GM23338 (cell line): ENCODE results near the gene NRN1L. TPM values are rescaled to one million over a fixed set of nuclear protein-coding genes. Genes with fewer than 3 reads are reported as not detected.

Source experiments
- ATAC-seq: fragments of 200-7000 bp; cut with Tn5 transposase; 3 replicates; pipeline ENCODE4 v1.9.1; 2020
- DNase-seq: peaks from one replicate; pipeline ENCODE4 v3.0.0-alpha.2; 2015; ENCODE audit warnings: low spot score
- H2AFZ ChIP-seq: fragments of 200-600 bp; sonication (generic); 2 replicates; pipeline ENCODE4 v1.8.0; 2016; ENCODE audit warnings: antibody characterized with exemption, mild to moderate bottlenecking, moderate library complexity
- H3F3A ChIP-seq: fragments of 200-600 bp; sonication (generic); replicated peaks from 2 replicates; pipeline ENCODE4 v1.8.0; 2017; ENCODE audit warnings: antibody characterized with exemption, mixed run types, low read depth
- H3K27ac ChIP-seq: fragments of 200-600 bp; sonication (generic); 2 replicates; pipeline ENCODE4 v1.6.1; 2016; ENCODE audit warnings: low read depth
- H3K27me3 ChIP-seq: fragments of 200-600 bp; sonication (generic); 2 replicates; pipeline ENCODE4 v1.8.0; 2016; ENCODE audit warnings: mild to moderate bottlenecking, mixed run types, moderate library complexity; ENCODE audit not compliant: insufficient read depth
- H3K36me3 ChIP-seq: fragments of 200-600 bp; sonication (generic); 2 replicates; pipeline ENCODE4 v1.8.0; 2016; ENCODE audit warnings: mild to moderate bottlenecking; ENCODE audit not compliant: insufficient read depth
- H3K4me1 ChIP-seq: fragments of 200-600 bp; sonication (generic); 2 replicates; pipeline ENCODE4 v1.8.0; 2016; ENCODE audit warnings: mild to moderate bottlenecking, moderate library complexity; ENCODE audit not compliant: insufficient read depth
- H3K4me2 ChIP-seq: fragments of 200-600 bp; sonication (generic); 2 replicates; pipeline ENCODE4 v1.7.1; 2017; ENCODE audit warnings: mixed run types
- H3K4me3 ChIP-seq: fragments of 200-600 bp; sonication (generic); 2 replicates; pipeline ENCODE4 v1.6.1; 2016; ENCODE audit warnings: mixed run types
- H3K79me2 ChIP-seq: fragments of 200-600 bp; sonication (generic); replicated peaks from 2 replicates; pipeline ENCODE4 v1.8.0; 2017; ENCODE audit warnings: mild to moderate bottlenecking; ENCODE audit not compliant: insufficient read depth
- H3K9me2 ChIP-seq: fragments of 200-600 bp; sonication (generic); 2 replicates; pipeline ENCODE4 v1.8.0; 2017; ENCODE audit not compliant: insufficient read depth
- H4K20me1 ChIP-seq: fragments of 200-600 bp; sonication (generic); replicated peaks from 2 replicates; pipeline ENCODE4 v1.8.0; 2017; ENCODE audit warnings: mild to moderate bottlenecking; ENCODE audit not compliant: insufficient read depth
- H3K27ac Mint-ChIP-seq: 2 replicates; pipeline ENCODE4 v1.8.0; 2020; ENCODE audit warnings: inconsistent platforms, mild to moderate bottlenecking, moderate library complexity, mixed read lengths
- H3K27me3 Mint-ChIP-seq: 3 replicates; pipeline ENCODE4 v1.8.0; 2022; ENCODE audit warnings: low read depth, mild to moderate bottlenecking, moderate library complexity, mixed read lengths, inconsistent platforms; ENCODE audit not compliant: insufficient read depth, poor library complexity
- H3K36me3 Mint-ChIP-seq: 3 replicates; pipeline ENCODE4 v1.8.0; 2021; ENCODE audit warnings: low read depth, mild to moderate bottlenecking, inconsistent platforms, moderate library complexity, mixed read lengths
- H3K4me1 Mint-ChIP-seq: 3 replicates; pipeline ENCODE4 v1.8.0; 2020; ENCODE audit warnings: mild to moderate bottlenecking, inconsistent platforms, mixed read lengths
- H3K4me3 Mint-ChIP-seq: 3 replicates; pipeline ENCODE4 v1.8.0; 2021; ENCODE audit warnings: moderate library complexity, mild to moderate bottlenecking, inconsistent platforms, mixed read lengths
- H3K9me3 Mint-ChIP-seq: 3 replicates; pipeline ENCODE4 v1.8.0; 2020; ENCODE audit warnings: moderate library complexity, mild to moderate bottlenecking, inconsistent platforms, mixed read lengths
- CREB1 ChIP-seq: fragments of 250-450 bp; sonication (Bioruptor Pico); IDR thresholded peaks from 2 replicates; pipeline ENCODE4 v1.5.0; 2020; ENCODE audit warnings: low read depth, mild to moderate bottlenecking, moderate library complexity
- EZH2phosphoT487 ChIP-seq: fragments of 200-600 bp; sonication (generic); IDR thresholded peaks from one replicate; pipeline ENCODE4 v1.8.1; 2018; ENCODE audit warnings: antibody characterized with exemption; ENCODE audit not compliant: unreplicated experiment
- NANOG ChIP-seq: IDR thresholded peaks from 2 replicates; pipeline ENCODE4 v1.6.1; 2016; ENCODE audit warnings: antibody characterized with exemption, borderline replicate concordance
- POLR2AphosphoS5 ChIP-seq: IDR thresholded peaks from 2 replicates; pipeline ENCODE4 v1.6.1; 2016; ENCODE audit warnings: antibody characterized with exemption, low read depth
- STAT1 ChIP-seq: IDR thresholded peaks from one replicate; pipeline ENCODE4 v1.6.1; 2016; ENCODE audit warnings: antibody characterized with exemption; ENCODE audit not compliant: unreplicated experiment
- ZNF114 ChIP-seq: fragments of 250-450 bp; sonication (Bioruptor Pico); IDR thresholded peaks from 2 replicates; pipeline ENCODE4 v1.5.0; 2020; ENCODE audit warnings: mild to moderate bottlenecking, moderate library complexity
- ZNF462 ChIP-seq: fragments of 250-450 bp; sonication (Bioruptor Pico); IDR thresholded peaks from 2 replicates; pipeline ENCODE4 v1.5.0; 2020; ENCODE audit warnings: mild to moderate bottlenecking, moderate library complexity
- polyA plus RNA-seq: library from polyadenylated mRNA; unstranded; fragments of >200 nt; fragmentation: Nextera tagmentation; extraction: Ambion mirVana; gene quantifications from 2 replicates; pipeline ENCODE4 v1.2.1, GENCODE V29; 2016
- total RNA-seq: library from RNA; depleted of rRNA; stranded (reverse); fragments of >200 nt; shearing (Covaris generic); gene quantifications from 2 replicates; pipeline ENCODE4 v1.2.3, GENCODE V29; 2014
- TF ChIP-seq, protein P1 (sequence below): IDR thresholded peaks from one replicate; pipeline ENCODE4 v1.6.1; 2018; ENCODE audit warnings: antibody characterized with exemption; ENCODE audit not compliant: unreplicated experiment
- TF ChIP-seq, protein P2 (sequence below), 2 experiments: fragments of 200-600 bp in 1 of 2; sonication (generic) in 1 of 2; conservative IDR thresholded peaks; 2 replicates each; pipeline versions ENCODE4 v1.5.1 to v1.6.1; 2016 to 2017; ENCODE audit warnings: antibody characterized with exemption in 2 of 2, low read depth in 2 of 2, mild to moderate bottlenecking in 2 of 2, moderate library complexity in 1 of 2

NRN1L gene
- total and polyA plus RNA-seq, 2 experiments from 2014 or later: 14.0 to 26.1 TPM

DNA sequence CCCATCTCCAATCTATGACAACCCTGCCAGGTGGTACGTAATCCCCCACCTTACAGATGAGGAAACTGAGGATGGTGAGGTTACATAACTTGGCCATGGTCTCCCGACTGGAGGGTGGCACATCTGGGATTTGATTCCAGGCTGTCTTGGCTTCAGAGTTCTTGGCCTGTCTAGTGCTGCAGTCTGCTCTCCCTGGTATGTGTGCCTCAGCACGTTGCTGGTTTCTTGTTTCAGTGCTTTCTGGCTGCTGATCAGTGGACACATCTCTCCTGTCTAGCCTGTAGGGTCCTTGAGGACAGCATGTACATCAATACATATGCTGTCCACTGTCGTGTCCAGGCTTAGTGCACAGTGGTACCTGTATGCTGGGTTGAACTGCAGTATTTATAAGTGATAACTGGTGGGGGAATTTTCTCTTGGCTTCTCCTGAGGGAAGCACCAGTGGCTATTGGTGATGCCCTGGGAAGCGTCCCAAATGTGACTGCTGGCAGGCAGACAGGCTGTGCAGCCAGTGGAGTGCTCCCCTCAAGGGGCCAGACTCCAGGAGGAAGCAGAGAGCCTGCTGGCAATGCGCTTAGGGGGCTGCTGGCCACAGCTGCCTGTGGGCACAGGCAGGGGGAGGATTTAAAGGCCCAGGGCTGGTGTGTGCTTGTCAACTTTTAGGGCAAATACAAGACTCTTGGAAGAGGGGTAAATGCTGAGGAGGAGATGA, 32.6 kb downstream of the NRN1L start (continued):
- TF ChIP-seq ZNF462 (CRISPR knock-in tag): no peak

DNA sequence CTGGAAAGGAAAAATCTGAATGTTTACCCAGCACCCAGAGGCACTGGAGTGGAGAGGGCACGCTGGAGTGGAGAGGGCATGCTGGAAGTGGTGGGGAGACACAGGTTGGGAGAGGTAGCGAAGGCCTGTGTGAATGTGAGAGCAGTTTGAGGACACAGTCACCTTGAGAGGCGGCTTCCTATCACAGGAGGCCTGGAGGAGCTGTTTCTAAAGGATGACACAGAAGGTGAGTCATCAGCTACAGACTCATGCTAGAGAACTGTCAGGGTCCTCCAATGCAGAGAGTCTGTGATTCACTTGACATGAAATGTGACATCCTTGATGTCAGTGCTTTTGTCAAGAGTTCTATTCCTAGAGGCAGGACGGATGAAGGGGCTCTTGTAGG, 33.2 kb downstream of the NRN1L start:
- Histone ChIP-seq H4K20me1 (no peaks in the 10 kb centered on the region; the same call in 1 of the 2 replicates), H3K79me2 (no peaks in the 10 kb centered on the region), H3K4me2 (no peak overlapping the region), H3K9me2 (no peaks in the 10 kb centered on the region), H3K4me1 (peaks cover 18% of the 10 kb centered on the region), H3K4me3 (no peak overlapping the region), H3K27ac (no peak overlapping the region), H3F3A (no peaks in the 10 kb centered on the region), H2AFZ (no peak overlapping the region), H3K27me3 (no peaks in the 10 kb centered on the region), H3K36me3 (no peaks in the 10 kb centered on the region)
- Mint-ChIP-seq H3K36me3 (peaks cover 4% of the 10 kb centered on the region; the same call in 2 of the 3 replicates), H3K4me3 (no peak overlapping the region; the same call in 2 of the 3 replicates), H3K9me3 (no peaks in the 10 kb centered on the region), H3K27me3 (peaks cover 3% of the 10 kb centered on the region), H3K27ac (peak overlapping the region; percentile 26), H3K4me1 (peaks cover 29% of the 10 kb centered on the region)
- DNase-seq (no peak), ATAC-seq (no peak)
- TF ChIP-seq STAT1 (no peak), POLR2AphosphoS5 (no peak), ZNF114 (CRISPR knock-in tag) (no peak), EZH2phosphoT487 (no peak), CREB1 (no peak), NANOG (no peak)
- TF ChIP-seq, protein P1, sequence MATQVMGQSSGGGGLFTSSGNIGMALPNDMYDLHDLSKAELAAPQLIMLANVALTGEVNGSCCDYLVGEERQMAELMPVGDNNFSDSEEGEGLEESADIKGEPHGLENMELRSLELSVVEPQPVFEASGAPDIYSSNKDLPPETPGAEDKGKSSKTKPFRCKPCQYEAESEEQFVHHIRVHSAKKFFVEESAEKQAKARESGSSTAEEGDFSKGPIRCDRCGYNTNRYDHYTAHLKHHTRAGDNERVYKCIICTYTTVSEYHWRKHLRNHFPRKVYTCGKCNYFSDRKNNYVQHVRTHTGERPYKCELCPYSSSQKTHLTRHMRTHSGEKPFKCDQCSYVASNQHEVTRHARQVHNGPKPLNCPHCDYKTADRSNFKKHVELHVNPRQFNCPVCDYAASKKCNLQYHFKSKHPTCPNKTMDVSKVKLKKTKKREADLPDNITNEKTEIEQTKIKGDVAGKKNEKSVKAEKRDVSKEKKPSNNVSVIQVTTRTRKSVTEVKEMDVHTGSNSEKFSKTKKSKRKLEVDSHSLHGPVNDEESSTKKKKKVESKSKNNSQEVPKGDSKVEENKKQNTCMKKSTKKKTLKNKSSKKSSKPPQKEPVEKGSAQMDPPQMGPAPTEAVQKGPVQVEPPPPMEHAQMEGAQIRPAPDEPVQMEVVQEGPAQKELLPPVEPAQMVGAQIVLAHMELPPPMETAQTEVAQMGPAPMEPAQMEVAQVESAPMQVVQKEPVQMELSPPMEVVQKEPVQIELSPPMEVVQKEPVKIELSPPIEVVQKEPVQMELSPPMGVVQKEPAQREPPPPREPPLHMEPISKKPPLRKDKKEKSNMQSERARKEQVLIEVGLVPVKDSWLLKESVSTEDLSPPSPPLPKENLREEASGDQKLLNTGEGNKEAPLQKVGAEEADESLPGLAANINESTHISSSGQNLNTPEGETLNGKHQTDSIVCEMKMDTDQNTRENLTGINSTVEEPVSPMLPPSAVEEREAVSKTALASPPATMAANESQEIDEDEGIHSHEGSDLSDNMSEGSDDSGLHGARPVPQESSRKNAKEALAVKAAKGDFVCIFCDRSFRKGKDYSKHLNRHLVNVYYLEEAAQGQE: no peak
- TF ChIP-seq, protein P2, sequence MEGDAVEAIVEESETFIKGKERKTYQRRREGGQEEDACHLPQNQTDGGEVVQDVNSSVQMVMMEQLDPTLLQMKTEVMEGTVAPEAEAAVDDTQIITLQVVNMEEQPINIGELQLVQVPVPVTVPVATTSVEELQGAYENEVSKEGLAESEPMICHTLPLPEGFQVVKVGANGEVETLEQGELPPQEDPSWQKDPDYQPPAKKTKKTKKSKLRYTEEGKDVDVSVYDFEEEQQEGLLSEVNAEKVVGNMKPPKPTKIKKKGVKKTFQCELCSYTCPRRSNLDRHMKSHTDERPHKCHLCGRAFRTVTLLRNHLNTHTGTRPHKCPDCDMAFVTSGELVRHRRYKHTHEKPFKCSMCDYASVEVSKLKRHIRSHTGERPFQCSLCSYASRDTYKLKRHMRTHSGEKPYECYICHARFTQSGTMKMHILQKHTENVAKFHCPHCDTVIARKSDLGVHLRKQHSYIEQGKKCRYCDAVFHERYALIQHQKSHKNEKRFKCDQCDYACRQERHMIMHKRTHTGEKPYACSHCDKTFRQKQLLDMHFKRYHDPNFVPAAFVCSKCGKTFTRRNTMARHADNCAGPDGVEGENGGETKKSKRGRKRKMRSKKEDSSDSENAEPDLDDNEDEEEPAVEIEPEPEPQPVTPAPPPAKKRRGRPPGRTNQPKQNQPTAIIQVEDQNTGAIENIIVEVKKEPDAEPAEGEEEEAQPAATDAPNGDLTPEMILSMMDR (conservative IDR thresholded peaks at IDR 0.05; ENCODE audit: low read depth in 2 of 2): no peak
